SH-SY5Y (cell line): ENCODE results near the gene PRDM16.

ENCODE experiments used
- GATA2 ChIP-seq: IDR thresholded peaks from 2 replicates; pipeline ENCODE4 v1.6.1; 2011; ENCODE audit warnings: mild to moderate bottlenecking, low read depth, low read length
- GATA3 ChIP-seq: IDR thresholded peaks from 2 replicates; pipeline ENCODE4 v1.6.1; 2011; ENCODE audit warnings: low read depth, mild to moderate bottlenecking, low read length, moderate library complexity

DNA sequence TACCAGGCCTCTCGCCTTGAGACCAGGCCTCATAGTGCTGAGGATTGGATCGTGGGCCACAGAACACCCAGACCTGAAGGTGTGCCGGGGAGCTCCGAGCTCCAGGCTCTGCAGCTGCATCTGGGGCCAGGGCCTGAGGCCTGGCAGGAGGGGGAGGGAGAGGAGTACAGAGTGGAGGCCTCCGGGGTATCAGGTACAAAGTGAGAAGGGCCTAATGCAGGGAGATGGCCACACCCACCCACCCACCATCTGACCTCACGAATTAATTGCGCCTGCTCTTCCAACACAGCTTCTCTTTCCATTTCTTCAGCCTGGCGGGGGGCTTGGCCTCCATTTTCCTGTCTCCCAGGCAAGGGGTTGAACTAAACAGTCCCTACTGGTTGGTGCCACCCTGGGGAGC is 286.1 kb downstream of the PRDM16 start:
- no peak for TF ChIP-seq GATA2
- no peak for TF ChIP-seq GATA3
